Nephron (organoid): Measurements from ENCODE around the gene RGS13.
A peak's percentile ranks its signal among the peaks of the same experiment; 100 is the strongest.
"Not testable (repeated sequence)": the region's sequence is repeated elsewhere in the genome, so short reads cannot be mapped to it uniquely, and the experiment has no call there.

ENCODE experiments used
- H3K27ac Mint-ChIP-seq, 3 experiments: 2 replicates each; pipeline ENCODE4 v1.8.0; 2020; ENCODE audit warnings: mixed read lengths in 3 of 3, mild to moderate bottlenecking in 2 of 3, moderate library complexity in 1 of 3
- H3K27me3 Mint-ChIP-seq: 2 replicates; pipeline ENCODE4 v1.8.0; 2021; ENCODE audit warnings: low read depth, mild to moderate bottlenecking, moderate library complexity, mixed read lengths
- H3K36me3 Mint-ChIP-seq: 2 replicates; pipeline ENCODE4 v1.8.0; 2020; ENCODE audit warnings: low read depth, mixed read lengths
- H3K4me1 Mint-ChIP-seq: 2 replicates; pipeline ENCODE4 v1.8.0; 2020; ENCODE audit warnings: mixed read lengths
- H3K4me3 Mint-ChIP-seq, 3 experiments: 2 replicates each; pipeline ENCODE4 v1.8.0; 2020; ENCODE audit warnings: mild to moderate bottlenecking in 3 of 3, mixed read lengths in 3 of 3, moderate library complexity in 2 of 3
- H3K9me3 Mint-ChIP-seq: 2 replicates; pipeline ENCODE4 v1.8.0; 2020; ENCODE audit warnings: mixed read lengths
- CTCF ChIP-seq, 3 experiments: fragments of 200-600 bp; sonication (generic); IDR thresholded peaks; one replicate each; pipeline ENCODE4 v1.5.0; 2021; ENCODE audit warnings: antibody characterized with exemption in 3 of 3; ENCODE audit not compliant: unreplicated experiment in 3 of 3

Gene RGS13

GRCh38 chr1:192668409-192668983 is 32.5 kb downstream of the RGS13 start:
- Mint-ChIP-seq H3K27me3 (no peaks in the 10 kb centered on the region), H3K4me3 (no peak overlapping the region), H3K36me3 (no peaks in the 10 kb centered on the region), H3K27ac (no peak overlapping the region), H3K9me3 (peaks cover 4% of the 10 kb centered on the region), H3K4me1 (no peaks in the 10 kb centered on the region)
- TF ChIP-seq CTCF (IDR thresholded peaks at IDR 0.05; ENCODE audit: unreplicated experiment in 3 of 3) = no peak

GRCh38 chr1:192669174-192669573 is 33.2 kb downstream of the RGS13 start:
- Mint-ChIP-seq H3K9me3 (peaks cover 4% of the 10 kb centered on the region), H3K4me1 (no peaks in the 10 kb centered on the region), H3K27ac (no peak overlapping the region), H3K4me3 (no peak overlapping the region), H3K27me3 (no peaks in the 10 kb centered on the region), H3K36me3 (no peaks in the 10 kb centered on the region)
- TF ChIP-seq CTCF (IDR thresholded peaks at IDR 0.05; ENCODE audit: unreplicated experiment in 3 of 3) = no peak

- TF ChIP-seq CTCF (IDR thresholded peaks at IDR 0.05; ENCODE audit: unreplicated experiment in 3 of 3) = no peak
- Mint-ChIP-seq H3K27ac (no peak overlapping the region), H3K4me3 (no peak overlapping the region), H3K9me3 (no peaks in the 10 kb centered on the region), H3K4me1 (no peaks in the 10 kb centered on the region), H3K27me3 (no peaks in the 10 kb centered on the region), H3K36me3 (no peaks in the 10 kb centered on the region)
These were observed 39.8 kb downstream of the RGS13 start for GRCh38 chr1:192675716-192676115.

GRCh38 chr1:192678099-192678498 is 42.2 kb downstream of the RGS13 start:
- no peak for TF ChIP-seq CTCF (IDR thresholded peaks at IDR 0.05; ENCODE audit: unreplicated experiment in 3 of 3)
- Mint-ChIP-seq H3K27me3 (no peaks in the 10 kb centered on the region), H3K27ac (no peak overlapping the region), H3K4me3 (no peak overlapping the region), H3K9me3 (no peaks in the 10 kb centered on the region), H3K36me3 (no peaks in the 10 kb centered on the region), H3K4me1 (peaks cover 4% of the 10 kb centered on the region)

GRCh38 chr1:192682335-192682734 is 46.4 kb downstream of the RGS13 start:
- Mint-ChIP-seq H3K4me3 (no peak overlapping the region), H3K4me1 (peaks cover 4% of the 10 kb centered on the region), H3K27me3 (no peaks in the 10 kb centered on the region), H3K9me3 (peaks cover 17% of the 10 kb centered on the region), H3K27ac (peak overlapping the region in 1 of 3 experiments; percentile 1), H3K36me3 (no peaks in the 10 kb centered on the region)
- TF ChIP-seq CTCF (IDR thresholded peaks at IDR 0.05; ENCODE audit: unreplicated experiment in 3 of 3) = no peak

- H3K9me3 Mint-ChIP-seq = peaks cover 18% of the 10 kb centered on the region
- not testable (repeated sequence) for H3K4me1 Mint-ChIP-seq, H3K27ac Mint-ChIP-seq, H3K27me3 Mint-ChIP-seq, H3K36me3 Mint-ChIP-seq, H3K4me3 Mint-ChIP-seq
These were observed 47.1 kb downstream of the RGS13 start for GRCh38 chr1:192683081-192683480.
